GM23248 (cell line): ENCODE measurements around the gene BTN3A1. TPM values are rescaled to one million over a fixed set of nuclear protein-coding genes. Genes with fewer than 3 reads are reported as not detected.
A peak's percentile ranks its signal among the peaks of the same experiment; 100 is the strongest.
"Not testable (repeated sequence)": the region's sequence is repeated elsewhere in the genome, so short reads cannot be mapped to it uniquely, and the experiment has no call there.

Experiments used
- DNase-seq: peaks from one replicate; pipeline ENCODE4 v3.0.0-alpha.2; 2015
- H2AFZ ChIP-seq: fragments of 200-600 bp; sonication (generic); 2 replicates; pipeline ENCODE4 v1.6.1; 2016; ENCODE audit warnings: antibody characterized with exemption
- H3F3A ChIP-seq: fragments of 200-600 bp; sonication (generic); 2 replicates; pipeline ENCODE4 v1.6.1; 2016; ENCODE audit warnings: mild to moderate bottlenecking, antibody characterized with exemption, mixed run types; ENCODE audit not compliant: insufficient read depth
- H3K27ac ChIP-seq: fragments of 200-600 bp; sonication (generic); 2 replicates; pipeline ENCODE4 v1.5.1; 2016; ENCODE audit warnings: mild to moderate bottlenecking
- H3K27me3 ChIP-seq: fragments of 200-600 bp; sonication (generic); replicated peaks from 2 replicates; pipeline ENCODE4 v1.6.1; 2016; ENCODE audit warnings: mild to moderate bottlenecking; ENCODE audit not compliant: insufficient read depth
- H3K36me3 ChIP-seq: fragments of 200-600 bp; sonication (generic); 2 replicates; pipeline ENCODE4 v1.6.1; 2016; ENCODE audit warnings: low read depth, mild to moderate bottlenecking
- H3K4me1 ChIP-seq: fragments of 200-600 bp; sonication (generic); 2 replicates; pipeline ENCODE4 v1.6.1; 2016; ENCODE audit warnings: mild to moderate bottlenecking; ENCODE audit not compliant: insufficient read depth
- H3K4me2 ChIP-seq: fragments of 200-600 bp; sonication (generic); one replicate; pipeline ENCODE4 v1.6.1; 2016; ENCODE audit warnings: mild to moderate bottlenecking; ENCODE audit not compliant: unreplicated experiment
- H3K4me3 ChIP-seq: fragments of 200-600 bp; sonication (generic); 2 replicates; pipeline ENCODE4 v1.5.1; 2016; ENCODE audit warnings: mild to moderate bottlenecking
- H3K79me2 ChIP-seq: fragments of 200-600 bp; sonication (generic); 2 replicates; pipeline ENCODE4 v1.6.1; 2016; ENCODE audit warnings: mild to moderate bottlenecking; ENCODE audit not compliant: insufficient read depth
- H3K9ac ChIP-seq: fragments of 200-600 bp; sonication (generic); 2 replicates; pipeline ENCODE4 v1.6.1; 2016; ENCODE audit warnings: mild to moderate bottlenecking
- H3K9me2 ChIP-seq: fragments of 200-600 bp; sonication (generic); 2 replicates; pipeline ENCODE4 v1.6.1; 2016; ENCODE audit warnings: mixed run types, mild to moderate bottlenecking, moderate library complexity; ENCODE audit not compliant: insufficient read depth
- H3K9me3 ChIP-seq: fragments of 200-600 bp; sonication (generic); one replicate; pipeline ENCODE4 v1.6.1; 2017; ENCODE audit warnings: low read depth
- H4K20me1 ChIP-seq: fragments of 200-600 bp; sonication (generic); 2 replicates; pipeline ENCODE4 v1.6.0; 2016; ENCODE audit not compliant: insufficient read depth
- EZH2 ChIP-seq: fragments of 200-600 bp; sonication (generic); IDR thresholded peaks from 2 replicates; pipeline ENCODE4 v1.6.1; 2018; ENCODE audit warnings: antibody characterized with exemption, mild to moderate bottlenecking; ENCODE audit not compliant: insufficient read depth, poor library complexity, severe bottlenecking
- EZH2phosphoT487 ChIP-seq: fragments of 200-600 bp; sonication (generic); IDR thresholded peaks from 2 replicates; pipeline ENCODE4 v1.6.1; 2018; ENCODE audit warnings: antibody characterized with exemption, moderate library complexity, mild to moderate bottlenecking, low read depth; ENCODE audit not compliant: insufficient read depth
- WGBS, 2 experiments: methylation state at CpG; one replicate each; pipeline ENCODE4 v1.1.6; 2015 to 2017; ENCODE audit warnings: low lambda C conversion rate in 2 of 2, low coverage in 1 of 2; ENCODE audit errors: missing lambda C conversion rate in 2 of 2; 5-methylcytosine and 5-hydroxymethylcytosine counted together
- in situ Hi-C: fragments of 300-500 bp; cut with MboI; formaldehyde crosslinking; loops from 2 replicates; pipeline ENCODE4 v1.15.0; 2020
- polyA plus RNA-seq: library from polyadenylated mRNA; unstranded; fragments of >200 nt; fragmentation: Nextera tagmentation; extraction: Ambion mirVana; gene quantifications from 2 replicates; pipeline ENCODE4 v1.2.1, GENCODE V29; 2016
- total RNA-seq: library from RNA; depleted of rRNA; stranded (reverse); fragments of >200 nt; shearing (Covaris generic); gene quantifications from 2 replicates; pipeline ENCODE4 v1.2.3, GENCODE V29; 2014

Gene BTN3A1
- total and polyA plus RNA-seq, 2 experiments from 2014 or later, result 6.7 to 8.9 TPM

DNA sequence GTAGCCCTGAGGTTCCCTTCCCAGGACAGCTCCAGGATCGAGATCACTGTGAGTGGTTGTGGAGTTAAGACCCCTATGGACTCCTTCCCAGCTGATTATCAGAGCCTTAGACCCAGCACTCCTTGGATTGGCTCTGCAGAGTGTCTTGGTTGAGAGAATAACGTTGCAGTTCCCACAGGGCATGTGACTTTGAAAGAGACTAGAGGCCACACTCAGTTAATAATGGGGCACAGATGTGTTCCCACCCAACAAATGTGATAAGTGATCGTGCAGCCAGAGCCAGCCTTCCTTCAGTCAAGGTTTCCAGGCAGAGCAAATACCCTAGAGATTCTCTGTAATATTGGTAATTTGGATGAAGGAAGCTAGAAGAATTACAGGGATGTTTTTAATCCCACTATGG, 24.4 kb upstream of the BTN3A1 start:
- Histone ChIP-seq H3K4me1 (no peaks in the 10 kb centered on the region), H3K9me2 (no peaks in the 10 kb centered on the region), H3K4me3 (no peak overlapping the region), H3K36me3 (no peaks in the 10 kb centered on the region; the same call in 1 of the 2 replicates), H3K27me3 (no peaks in the 10 kb centered on the region), H3F3A (no peaks in the 10 kb centered on the region), H4K20me1 (no peaks in the 10 kb centered on the region), H3K4me2 (no peak overlapping the region), H3K79me2 (no peaks in the 10 kb centered on the region), H3K27ac (no peak overlapping the region), H3K9ac (no peak overlapping the region), H2AFZ (no peak overlapping the region), H3K9me3 (no peaks in the 10 kb centered on the region)
- in situ Hi-C loops, result no loop called here
- TF ChIP-seq EZH2, result no peak
- TF ChIP-seq EZH2phosphoT487, result no peak
- no peak for DNase-seq
- 9 to 15% methylated on average over 3 of the region's 3 CpGs for WGBS, 2 experiments

DNA sequence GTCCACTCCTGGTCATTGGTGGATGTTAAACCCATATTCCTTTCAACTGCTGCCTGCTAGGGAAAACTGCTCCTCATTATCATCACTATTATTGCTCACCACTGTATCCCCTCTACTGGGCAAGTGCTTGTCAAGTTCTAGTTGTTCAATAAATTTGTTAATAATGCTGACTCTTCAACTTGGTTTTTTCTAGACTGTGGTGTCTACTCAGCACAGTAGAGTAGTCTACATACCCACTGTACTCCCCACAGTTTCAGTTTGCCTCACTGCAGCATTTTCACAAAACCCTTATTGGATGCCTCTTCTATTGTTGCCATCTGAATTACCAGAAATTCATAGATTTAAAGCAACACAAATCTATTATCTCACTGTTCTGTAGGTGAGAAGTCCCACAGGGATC, 23.9 kb upstream of the BTN3A1 start:
- H3K4me3 ChIP-seq, H2AFZ ChIP-seq, H3F3A ChIP-seq, H4K20me1 ChIP-seq, H3K9me2 ChIP-seq, H3K27ac ChIP-seq, H3K27me3 ChIP-seq, H3K36me3 ChIP-seq, H3K4me1 ChIP-seq, in situ Hi-C loops, H3K79me2 ChIP-seq, H3K9ac ChIP-seq, H3K4me2 ChIP-seq, DNase-seq, H3K9me3 ChIP-seq: not testable (repeated sequence)

DNA sequence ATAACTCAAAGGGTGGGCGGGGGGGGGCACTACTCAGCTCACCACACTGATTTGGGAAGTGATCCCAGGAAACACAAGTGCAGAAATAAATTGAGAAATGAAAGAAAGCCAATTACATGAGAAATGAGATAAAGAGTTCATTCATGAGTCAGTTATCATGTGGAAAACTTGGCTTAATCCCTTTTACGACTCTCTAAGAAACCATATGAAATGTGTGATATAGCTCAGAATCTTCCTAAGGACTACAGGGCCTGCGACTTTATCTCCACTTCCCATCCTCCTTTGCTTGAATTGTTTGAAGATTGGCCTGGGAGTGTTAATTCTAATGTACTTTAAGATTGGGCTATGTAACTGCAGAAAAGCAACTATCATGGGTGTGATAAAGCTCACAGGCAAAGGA, 22.8 kb upstream of the BTN3A1 start:
- no peaks in the 10 kb centered on the region for H3F3A ChIP-seq
- no peak overlapping the region for H3K9ac ChIP-seq
- no peaks in the 10 kb centered on the region for H3K27me3 ChIP-seq
- TF ChIP-seq EZH2, result no peak
- TF ChIP-seq EZH2phosphoT487, result no peak
- no peak overlapping the region for H3K27ac ChIP-seq
- H3K9me2 ChIP-seq, result no peaks in the 10 kb centered on the region
- 69 to 75% methylated on average over 3 of the region's 3 CpGs for WGBS, 2 experiments
- no peak for DNase-seq
- no peaks in the 10 kb centered on the region for H3K36me3 ChIP-seq
- H3K9me3 ChIP-seq, result no peaks in the 10 kb centered on the region
- H3K4me3 ChIP-seq, result no peak overlapping the region
- peaks cover 5% of the 10 kb centered on the region; the same call in 1 of the 2 replicates for H3K4me1 ChIP-seq
- no peaks in the 10 kb centered on the region for H3K79me2 ChIP-seq
- no peak overlapping the region for H3K4me2 ChIP-seq
- no peaks in the 10 kb centered on the region for H4K20me1 ChIP-seq
- no peak overlapping the region for H2AFZ ChIP-seq
- in situ Hi-C loops, result no loop called here

DNA sequence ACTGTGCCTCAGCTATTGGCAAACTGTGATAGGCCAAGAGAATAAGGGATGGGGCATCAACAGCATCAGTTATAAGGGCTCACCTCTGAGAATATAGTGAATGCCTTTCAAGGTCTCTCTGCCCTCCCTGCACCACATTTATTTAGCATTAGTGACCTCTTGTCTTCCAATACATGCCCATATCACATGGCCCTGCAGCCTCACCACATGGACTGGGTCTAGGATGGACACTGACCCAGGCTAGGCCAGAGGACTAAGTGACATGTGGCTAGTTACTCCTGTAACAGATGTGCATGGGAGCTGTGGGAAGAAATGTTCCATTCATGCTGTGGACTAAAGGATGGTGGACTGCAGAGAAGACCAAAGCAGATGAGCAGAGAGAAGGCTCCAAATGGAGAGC, 22.3 kb upstream of the BTN3A1 start:
- Histone ChIP-seq H3K9ac (no peak overlapping the region), H3K4me2 (no peak overlapping the region), H3K4me1 (peaks cover 5% of the 10 kb centered on the region; the same call in 1 of the 2 replicates), H2AFZ (no peak overlapping the region), H4K20me1 (no peaks in the 10 kb centered on the region), H3K9me3 (no peaks in the 10 kb centered on the region), H3K36me3 (no peaks in the 10 kb centered on the region), H3K4me3 (no peak overlapping the region), H3K79me2 (no peaks in the 10 kb centered on the region), H3K9me2 (no peaks in the 10 kb centered on the region), H3K27me3 (no peaks in the 10 kb centered on the region), H3K27ac (no peak overlapping the region), H3F3A (no peaks in the 10 kb centered on the region)
- TF ChIP-seq EZH2phosphoT487, result no peak
- TF ChIP-seq EZH2, result no peak
- in situ Hi-C loops, result no loop called here
- no peak for DNase-seq

DNA sequence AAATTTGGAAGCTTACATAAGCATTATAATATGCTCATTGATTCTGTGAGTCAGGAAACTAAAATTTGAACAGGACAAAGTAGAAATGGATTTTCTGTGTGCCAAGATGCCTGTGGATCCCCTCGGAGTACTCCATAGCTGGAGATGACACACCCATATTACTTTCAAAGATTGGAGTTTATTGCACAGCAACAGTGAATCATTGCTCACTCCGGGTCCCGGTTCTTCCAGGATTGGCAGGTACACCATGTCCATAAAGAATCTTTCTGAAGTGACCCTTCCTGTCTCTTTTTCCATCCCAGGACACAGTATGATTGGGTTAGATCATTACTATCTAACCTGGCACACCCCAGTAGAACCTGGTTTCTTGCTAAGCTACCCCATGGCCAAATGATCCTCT, 21.8 kb upstream of the BTN3A1 start:
- TF ChIP-seq EZH2phosphoT487, result no peak
- no peak for TF ChIP-seq EZH2
- no peaks in the 10 kb centered on the region for H3F3A ChIP-seq
- H3K9ac ChIP-seq, result no peak overlapping the region
- in situ Hi-C loops, result no loop called here
- peaks cover 5% of the 10 kb centered on the region; the same call in 1 of the 2 replicates for H3K4me1 ChIP-seq
- H3K27ac ChIP-seq, result no peak overlapping the region
- no peaks in the 10 kb centered on the region for H3K36me3 ChIP-seq
- H3K4me3 ChIP-seq, result no peak overlapping the region
- no peaks in the 10 kb centered on the region for H4K20me1 ChIP-seq
- no peaks in the 10 kb centered on the region for H3K27me3 ChIP-seq
- no peaks in the 10 kb centered on the region for H3K79me2 ChIP-seq
- H3K9me3 ChIP-seq, result no peaks in the 10 kb centered on the region
- H3K9me2 ChIP-seq, result no peaks in the 10 kb centered on the region
- no peak overlapping the region for H3K4me2 ChIP-seq
- WGBS, 2 experiments, result 45 to 56% methylated on average over 3 of the region's 3 CpGs
- DNase-seq, result peak; percentile 32
- no peak overlapping the region for H2AFZ ChIP-seq
